ENCODE measurements around the gene IL21R.

GRCh38 chr16:27365142-27366089, 36.6 kb upstream of the IL21R start:
- TF ChIP-seq CTCF (IDR thresholded peaks at IDR 0.05) (no peak), EZH2 (IDR thresholded peaks at IDR 0.05; ENCODE audit: borderline replicate concordance, insufficient read depth, low read depth, low read length, poor library complexity, severe bottlenecking) (no peak)
